RWPE1 (cell line): ENCODE measurements around the gene MDH1B.
"Not testable (repeated sequence)": the region's sequence is repeated elsewhere in the genome, so short reads cannot be mapped to it uniquely, and the experiment has no call there.

ENCODE experiments used
- CTCF ChIA-PET: fragments of 350-600 bp; sonication (Branson Sonifier 250); formaldehyde crosslinking; extraction: SDS; loops from one replicate; lab custom pipeline; 2021; lab: Yijun Ruan, JAX
- POLR2A ChIA-PET: fragments of 400-600 bp; formaldehyde crosslinking; extraction: SDS; loops from one replicate; lab custom pipeline; 2020; ENCODE audit warnings: antibody characterized with exemption; ENCODE audit not compliant: low non-redundant PET; lab: Yijun Ruan, JAX
- DNase-seq: peaks from one replicate; pipeline ENCODE4 v3.0.0; 2012; ENCODE audit warnings: low spot score
- H3K27ac ChIP-seq: fragments of 450-650 bp; 2 replicates; pipeline ENCODE4 v1.5.1; 2017
- CTCF ChIP-seq: fragments of 450-650 bp; conservative IDR thresholded peaks from 2 replicates; pipeline ENCODE4 v1.5.1; 2017; ENCODE audit warnings: low read depth, mild to moderate bottlenecking

Gene MDH1B

GRCh38 chr2:206765242-206766056 is at the start of gene MDH1B, which contains the start of gene FASTKD2:
Gene MDH1B (minus strand): TSS chr2:206765328. CDS start chr2:206765271, 57 bp downstream.
Gene FASTKD2 (plus strand): TSS chr2:206765606. CDS start chr2:206766694, 1,088 bp downstream.
- no peak for TF ChIP-seq CTCF
- peak within 1 kb of the TSS; percentile 91 for H3K27ac ChIP-seq
- peak; percentile 92 for DNase-seq
- CTCF ChIA-PET: interaction anchor here (0.7 to 0.9 kb wide), 3 partner anchors 35 to 153 kb away, joined by 3 to 5 read pairs (median 4); no protein-coding TSS in a partner anchor
- POLR2A ChIA-PET: interaction anchor here (0.6 kb wide), 1 partner anchor 369 kb away, joined by 3 read pairs; no protein-coding TSS in a partner anchor

- ChIA-PET CTCF (interaction anchor here (0.7 to 1.3 kb wide), 2 partner anchors 32 to 658 kb away, joined by 3 to 5 read pairs; no protein-coding TSS in a partner anchor), POLR2A (no interaction called here)
- no peak overlapping the region for H3K27ac ChIP-seq
- TF ChIP-seq CTCF: no peak
- DNase-seq: no peak
These were observed 49.4 kb upstream of the MDH1B start for GRCh38 chr2:206814498-206814897.

- CTCF ChIA-PET, H3K27ac ChIP-seq, POLR2A ChIA-PET, DNase-seq: not testable (repeated sequence)
These were observed 47.3 kb upstream of the MDH1B start for GRCh38 chr2:206812471-206812870.

- DNase-seq, CTCF ChIA-PET, POLR2A ChIA-PET, H3K27ac ChIP-seq: not testable (repeated sequence)
These were observed 42.5 kb upstream of the MDH1B start for GRCh38 chr2:206807624-206808023.

GRCh38 chr2:206805887-206806607 is 40.9 kb upstream of the MDH1B start:
- POLR2A ChIA-PET: no interaction called here
- DNase-seq: no peak
- no peak for TF ChIP-seq CTCF
- CTCF ChIA-PET: no interaction called here
- no peak overlapping the region for H3K27ac ChIP-seq

GRCh38 chr2:206804326-206804725 is 39.2 kb upstream of the MDH1B start:
- ChIA-PET POLR2A (no interaction called here), CTCF (no interaction called here)
- DNase-seq: no peak
- TF ChIP-seq CTCF: no peak
- H3K27ac ChIP-seq: no peak overlapping the region

GRCh38 chr2:206802654-206803514 is 37.8 kb upstream of the MDH1B start:
- H3K27ac ChIP-seq: no peak overlapping the region

More at GRCh38 chr2:206802654-206803514, 37.8 kb upstream of the MDH1B start:
- ChIA-PET CTCF (interaction anchor here (0.6 kb wide), 2 partner anchors 683 to 1452 kb away, joined by 3 read pairs; no protein-coding TSS in a partner anchor), POLR2A (no interaction called here)
- TF ChIP-seq CTCF: no peak
- no peak for DNase-seq
